Dendritic cell treated with granulocyte-macrophage colony-stimulating factor and Interleukin-4, amounts not matched to agents 40 ng/mL and 50 ng/mL, for 4 days (primary cell): ENCODE data around the gene TEX14.

Experiments
- H3K27ac Mint-ChIP-seq: one replicate; pipeline ENCODE4 v1.8.0; 2022; ENCODE audit warnings: mild to moderate bottlenecking, mixed read lengths
- H3K27me3 Mint-ChIP-seq: one replicate; pipeline ENCODE4 v1.8.0; 2022; ENCODE audit warnings: mild to moderate bottlenecking, mixed read lengths
- H3K36me3 Mint-ChIP-seq: one replicate; pipeline ENCODE4 v1.8.0; 2022; ENCODE audit warnings: low read depth, mixed read lengths
- H3K4me1 Mint-ChIP-seq: one replicate; pipeline ENCODE4 v1.8.0; 2022; ENCODE audit warnings: low read depth, mixed read lengths
- H3K4me3 Mint-ChIP-seq: one replicate; pipeline ENCODE4 v1.8.0; 2022; ENCODE audit warnings: mild to moderate bottlenecking, moderate library complexity, mixed read lengths
- H3K9me3 Mint-ChIP-seq: one replicate; pipeline ENCODE4 v1.8.0; 2022; ENCODE audit warnings: mixed read lengths
- intact Hi-C: fragments of 100-400 bp; cut with micrococcal nuclease; formaldehyde crosslinking; loops from one replicate; pipeline ENCODE4 v1.15.0; 2022

TEX14 gene

DNA sequence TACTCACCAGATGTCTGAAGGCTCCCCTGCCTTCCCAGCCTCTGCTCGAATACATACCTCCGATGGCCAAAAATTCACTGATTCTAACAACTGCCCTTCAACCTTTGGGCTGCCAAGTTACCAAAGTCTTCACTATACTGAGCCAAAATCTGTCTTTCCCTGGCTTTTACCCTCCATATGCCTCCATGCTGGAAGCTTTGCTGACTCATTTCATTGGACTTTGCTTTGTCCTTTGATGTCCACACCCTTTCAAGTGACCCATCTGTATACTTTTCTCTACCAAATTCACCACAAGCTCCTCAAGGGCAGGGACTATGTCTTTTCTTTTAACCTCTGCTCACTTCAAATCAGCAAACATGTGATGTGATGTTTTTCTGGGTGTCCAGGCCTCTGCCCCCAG lies 156.4 kb downstream of the TEX14 start:
- no peak overlapping the region for H3K4me3 Mint-ChIP-seq
- peaks cover 62% of the 10 kb centered on the region for H3K4me1 Mint-ChIP-seq
- intact Hi-C loops = no loop called here
- H3K36me3 Mint-ChIP-seq = no peaks in the 10 kb centered on the region
- no peaks in the 10 kb centered on the region for H3K9me3 Mint-ChIP-seq
- H3K27me3 Mint-ChIP-seq = peaks cover 34% of the 10 kb centered on the region
- peak overlapping the region; percentile 73 for H3K27ac Mint-ChIP-seq

DNA sequence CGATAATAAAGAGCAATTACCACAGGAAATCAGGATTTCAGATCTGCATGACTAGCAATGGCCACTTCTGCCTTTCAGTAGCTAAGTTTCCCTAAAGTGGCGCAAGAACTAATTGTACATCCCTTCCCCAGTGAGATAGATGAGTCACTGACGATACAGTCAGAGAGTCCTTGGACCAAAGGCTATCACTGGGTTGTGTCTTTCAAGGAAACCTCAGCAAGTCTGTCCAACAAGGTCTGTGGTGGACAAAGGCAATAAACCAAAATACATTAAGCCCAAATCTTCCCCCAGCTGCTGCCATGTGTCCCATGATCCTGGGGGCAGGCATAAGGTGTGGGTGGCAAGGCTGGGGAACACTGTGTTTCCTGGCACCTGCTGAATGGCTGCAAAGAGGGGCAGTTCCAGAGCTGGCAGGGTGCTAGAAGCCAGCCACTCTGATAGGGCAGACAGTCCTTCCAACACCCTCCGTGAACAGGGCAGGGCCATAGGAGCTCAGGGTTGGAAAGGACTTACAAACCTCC lies 156.9 kb downstream of the TEX14 start:
- H3K36me3 Mint-ChIP-seq = no peaks in the 10 kb centered on the region
- peaks cover 62% of the 10 kb centered on the region for H3K4me1 Mint-ChIP-seq
- H3K27me3 Mint-ChIP-seq = peaks cover 39% of the 10 kb centered on the region
- no peaks in the 10 kb centered on the region for H3K9me3 Mint-ChIP-seq
- H3K4me3 Mint-ChIP-seq = no peak overlapping the region
- peak overlapping the region; percentile 73 for H3K27ac Mint-ChIP-seq
- intact Hi-C loops = no loop called here

- intact Hi-C loops = no loop called here
- Mint-ChIP-seq H3K4me1 (peaks cover 59% of the 10 kb centered on the region), H3K27me3 (peaks cover 45% of the 10 kb centered on the region), H3K27ac (peak overlapping the region; percentile 73), H3K36me3 (no peaks in the 10 kb centered on the region), H3K4me3 (no peak overlapping the region), H3K9me3 (no peaks in the 10 kb centered on the region)
Observed at GRCh38 chr17:58534331-58534730, 157.5 kb downstream of the TEX14 start.

DNA sequence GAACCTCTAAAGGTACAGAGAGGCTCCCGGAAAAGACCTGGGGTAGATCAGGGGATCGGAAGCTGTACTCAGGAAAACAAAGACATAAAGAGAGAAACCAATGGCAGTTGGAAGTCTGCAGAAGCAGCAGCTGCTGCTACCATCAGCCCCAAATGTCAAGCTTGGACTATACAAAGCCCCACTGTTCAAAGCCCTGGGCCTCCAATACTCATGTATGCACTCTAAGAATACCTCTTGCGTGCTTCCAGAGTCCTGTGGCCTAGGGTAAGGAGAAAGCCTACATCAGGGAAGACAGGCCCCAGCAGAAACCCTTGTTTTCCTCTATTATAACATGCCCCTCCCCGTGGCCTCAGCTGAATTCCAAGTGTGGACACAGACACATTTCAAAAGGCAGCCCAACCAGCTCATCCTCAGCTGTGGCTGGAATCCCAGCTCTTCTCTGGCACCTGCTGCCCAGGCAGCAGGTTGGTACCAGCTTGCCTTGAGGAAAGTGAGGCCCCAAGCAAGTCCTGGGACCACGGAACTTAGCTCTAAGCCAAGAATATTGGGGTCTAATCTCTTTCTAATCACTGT lies 158.1 kb downstream of the TEX14 start:
- Mint-ChIP-seq H3K4me3 (no peak overlapping the region), H3K36me3 (no peaks in the 10 kb centered on the region), H3K4me1 (peaks cover 53% of the 10 kb centered on the region), H3K9me3 (no peaks in the 10 kb centered on the region), H3K27me3 (peaks cover 48% of the 10 kb centered on the region), H3K27ac (peak overlapping the region; percentile 73)
- intact Hi-C loops = no loop called here

DNA sequence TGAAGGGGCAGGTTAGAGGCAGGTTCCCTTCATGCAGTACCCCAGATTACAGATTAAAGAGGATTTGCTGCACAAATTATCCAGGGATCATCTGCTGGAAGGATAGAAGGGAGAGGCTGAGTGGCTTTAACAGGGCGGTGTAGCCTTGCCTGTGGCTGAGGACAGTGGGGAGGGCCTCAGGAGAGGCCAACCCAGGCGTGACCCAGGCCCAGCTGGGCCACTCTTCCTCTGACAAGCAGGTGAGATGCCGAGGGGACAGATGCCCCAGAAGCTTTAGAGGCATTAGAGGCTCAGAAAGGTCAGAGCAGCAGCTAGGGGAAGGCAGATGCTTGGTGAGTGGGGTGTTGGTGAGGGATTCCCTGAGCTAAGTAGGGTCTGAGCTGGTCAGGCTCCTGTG lies 159.3 kb downstream of the TEX14 start:
- H3K4me1 Mint-ChIP-seq = peaks cover 55% of the 10 kb centered on the region
- H3K27me3 Mint-ChIP-seq = peaks cover 55% of the 10 kb centered on the region
- no peaks in the 10 kb centered on the region for H3K9me3 Mint-ChIP-seq
- H3K27ac Mint-ChIP-seq = peak overlapping the region; percentile 63
- no peaks in the 10 kb centered on the region for H3K36me3 Mint-ChIP-seq
- H3K4me3 Mint-ChIP-seq = no peak overlapping the region
- intact Hi-C loops = no loop called here

GRCh38 chr17:58531661-58532554 lies 159.9 kb downstream of the TEX14 start:
- Mint-ChIP-seq H3K9me3 (no peaks in the 10 kb centered on the region), H3K4me3 (peak overlapping the region; percentile 53), H3K36me3 (no peaks in the 10 kb centered on the region), H3K27ac (no peak overlapping the region), H3K27me3 (peaks cover 55% of the 10 kb centered on the region), H3K4me1 (peaks cover 59% of the 10 kb centered on the region)
- intact Hi-C loops = no loop called here

GRCh38 chr17:58531122-58531521 lies 160.7 kb downstream of the TEX14 start:
- no peak overlapping the region for H3K4me3 Mint-ChIP-seq

GRCh38 chr17:58530655-58531054 lies 161.2 kb downstream of the TEX14 start:
- Mint-ChIP-seq H3K4me3 (no peak overlapping the region), H3K27me3 (peaks cover 56% of the 10 kb centered on the region), H3K9me3 (no peaks in the 10 kb centered on the region), H3K4me1 (peaks cover 54% of the 10 kb centered on the region), H3K27ac (no peak overlapping the region), H3K36me3 (no peaks in the 10 kb centered on the region)
- intact Hi-C loops = no loop called here

More at GRCh38 chr17:58531122-58531521, 160.7 kb downstream of the TEX14 start:
- Mint-ChIP-seq H3K4me1 (peaks cover 59% of the 10 kb centered on the region), H3K9me3 (no peaks in the 10 kb centered on the region), H3K27me3 (peaks cover 56% of the 10 kb centered on the region), H3K36me3 (no peaks in the 10 kb centered on the region), H3K27ac (no peak overlapping the region)
- intact Hi-C loops = no loop called here

DNA sequence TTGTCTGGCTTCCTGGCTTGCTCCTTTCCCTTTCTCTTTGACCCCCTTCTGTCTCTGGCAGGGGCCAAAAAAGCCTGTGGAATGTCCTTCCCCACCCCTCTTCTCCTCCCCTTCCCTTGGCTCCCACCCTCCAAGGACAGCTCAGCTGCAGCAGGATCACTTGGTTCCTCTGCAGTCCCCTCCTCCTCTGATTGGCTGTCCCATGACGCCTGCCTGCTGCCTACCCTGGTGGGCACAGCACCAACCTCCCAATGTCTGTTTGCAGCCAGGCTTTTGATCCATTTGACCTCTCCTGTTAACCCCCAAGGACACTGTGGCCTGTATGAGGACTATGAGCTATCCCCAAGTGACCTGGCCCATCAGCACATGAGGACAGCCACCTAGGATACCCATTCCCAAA lies 162.6 kb downstream of the TEX14 start:
- intact Hi-C loops = no loop called here
- Mint-ChIP-seq H3K27me3 (peaks cover 56% of the 10 kb centered on the region), H3K4me1 (peaks cover 40% of the 10 kb centered on the region), H3K4me3 (no peak overlapping the region), H3K9me3 (no peaks in the 10 kb centered on the region), H3K36me3 (no peaks in the 10 kb centered on the region), H3K27ac (no peak overlapping the region)

- Mint-ChIP-seq H3K4me1 (peaks cover 32% of the 10 kb centered on the region), H3K36me3 (no peaks in the 10 kb centered on the region), H3K27ac (no peak overlapping the region), H3K4me3 (no peak overlapping the region), H3K27me3 (peaks cover 56% of the 10 kb centered on the region), H3K9me3 (no peaks in the 10 kb centered on the region)
- intact Hi-C loops = no loop called here
Observed at GRCh38 chr17:58528443-58528842, 163.4 kb downstream of the TEX14 start.

DNA sequence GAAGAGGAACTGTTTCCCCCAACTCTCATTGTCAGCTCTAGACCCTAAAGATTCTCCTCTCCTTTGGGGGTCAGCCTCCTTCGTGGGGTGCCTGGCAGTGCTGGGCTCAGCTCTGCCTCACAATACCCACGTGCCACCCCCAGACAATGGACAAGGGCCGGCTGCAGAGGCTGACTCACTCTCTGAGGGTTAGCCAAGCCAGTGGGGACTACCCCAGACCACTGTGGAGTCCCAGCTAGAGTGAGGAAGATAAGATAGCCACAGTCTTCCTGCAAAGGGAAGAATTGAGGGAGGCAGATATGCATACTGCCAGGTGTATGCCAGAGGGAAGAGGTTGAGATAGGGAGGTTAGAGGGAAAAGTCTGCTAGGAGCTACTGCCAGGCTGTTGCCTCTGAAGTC lies 163.9 kb downstream of the TEX14 start:
- peaks cover 51% of the 10 kb centered on the region for H3K27me3 Mint-ChIP-seq
- peaks cover 27% of the 10 kb centered on the region for H3K4me1 Mint-ChIP-seq
- intact Hi-C loops = no loop called here
- H3K9me3 Mint-ChIP-seq = no peaks in the 10 kb centered on the region
- no peak overlapping the region for H3K27ac Mint-ChIP-seq
- no peaks in the 10 kb centered on the region for H3K36me3 Mint-ChIP-seq
- H3K4me3 Mint-ChIP-seq = no peak overlapping the region

DNA sequence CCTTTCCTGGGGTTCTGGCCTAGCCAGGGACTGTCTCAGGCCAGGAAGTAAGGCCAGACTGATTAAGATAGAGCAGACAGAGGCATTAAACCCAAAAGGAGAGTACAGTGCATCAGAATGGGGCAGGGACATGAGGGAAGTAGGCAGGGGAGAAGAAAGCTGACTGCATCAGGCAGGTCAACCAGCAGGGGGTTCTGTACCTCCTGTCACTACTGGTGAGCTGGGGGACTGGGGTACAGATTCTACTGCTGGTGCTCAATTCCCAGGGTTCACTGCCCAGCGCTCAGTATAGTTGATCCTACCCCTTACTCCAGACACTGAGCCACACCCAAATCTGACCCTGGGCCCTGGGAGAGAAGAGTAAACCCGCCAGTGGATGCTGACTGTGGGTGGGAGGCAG lies 164.5 kb downstream of the TEX14 start:
- Mint-ChIP-seq H3K4me3 (no peak overlapping the region), H3K4me1 (peaks cover 21% of the 10 kb centered on the region), H3K9me3 (no peaks in the 10 kb centered on the region), H3K27ac (peak overlapping the region; percentile 42), H3K27me3 (peaks cover 47% of the 10 kb centered on the region), H3K36me3 (no peaks in the 10 kb centered on the region)
- intact Hi-C loops = no loop called here

GRCh38 chr17:58525239-58525638 lies 166.6 kb downstream of the TEX14 start:
- Mint-ChIP-seq H3K36me3 (no peaks in the 10 kb centered on the region), H3K27ac (no peak overlapping the region), H3K27me3 (peaks cover 38% of the 10 kb centered on the region), H3K4me3 (no peak overlapping the region), H3K4me1 (peaks cover 19% of the 10 kb centered on the region), H3K9me3 (no peaks in the 10 kb centered on the region)
- intact Hi-C loops = no loop called here

DNA sequence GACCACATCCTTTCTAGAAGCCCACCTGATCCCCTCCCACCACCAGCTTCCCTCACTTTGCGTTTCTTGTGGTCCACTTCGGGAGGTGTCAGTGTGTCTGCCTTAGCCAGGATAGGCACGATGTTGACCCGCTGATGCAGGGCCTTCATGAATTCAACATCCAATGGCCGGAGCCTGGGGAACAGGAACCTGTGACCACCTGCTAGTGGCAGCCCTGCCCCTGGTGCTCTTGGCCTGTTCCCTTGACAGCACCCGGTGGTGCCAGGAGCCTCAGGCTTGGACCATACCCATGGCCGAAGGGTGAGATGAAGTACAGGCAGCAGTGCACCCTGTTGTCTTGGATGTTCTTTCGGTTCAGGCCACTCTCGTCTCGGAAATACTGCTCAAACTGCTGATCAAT lies 170.2 kb downstream of the TEX14 start:
- Mint-ChIP-seq H3K36me3 (peaks cover 20% of the 10 kb centered on the region), H3K4me3 (no peak overlapping the region), H3K9me3 (no peaks in the 10 kb centered on the region), H3K4me1 (peaks cover 20% of the 10 kb centered on the region), H3K27ac (no peak overlapping the region), H3K27me3 (peaks cover 12% of the 10 kb centered on the region)
- intact Hi-C loops = no loop called here
